Lower leg skin (tissue), 3 donors: ENCODE data around the gene SLC19A2.

Source experiments
- CTCF ChIP-seq, 3 donors: fragments of 450-650 bp; IDR thresholded peaks; one replicate each; pipeline ENCODE4 v1.5.1; 2016; ENCODE audit warnings: antibody characterized with exemption in 3 of 3, mild to moderate bottlenecking in 3 of 3, moderate library complexity in 2 of 3
- POLR2A ChIP-seq, 2 donors: fragments of 450-650 bp; IDR thresholded peaks; one replicate each; pipeline ENCODE4 v1.6.1; 2016 to 2017; ENCODE audit warnings: antibody characterized with exemption in 2 of 2, mild to moderate bottlenecking in 1 of 2, moderate library complexity in 1 of 2

DNA sequence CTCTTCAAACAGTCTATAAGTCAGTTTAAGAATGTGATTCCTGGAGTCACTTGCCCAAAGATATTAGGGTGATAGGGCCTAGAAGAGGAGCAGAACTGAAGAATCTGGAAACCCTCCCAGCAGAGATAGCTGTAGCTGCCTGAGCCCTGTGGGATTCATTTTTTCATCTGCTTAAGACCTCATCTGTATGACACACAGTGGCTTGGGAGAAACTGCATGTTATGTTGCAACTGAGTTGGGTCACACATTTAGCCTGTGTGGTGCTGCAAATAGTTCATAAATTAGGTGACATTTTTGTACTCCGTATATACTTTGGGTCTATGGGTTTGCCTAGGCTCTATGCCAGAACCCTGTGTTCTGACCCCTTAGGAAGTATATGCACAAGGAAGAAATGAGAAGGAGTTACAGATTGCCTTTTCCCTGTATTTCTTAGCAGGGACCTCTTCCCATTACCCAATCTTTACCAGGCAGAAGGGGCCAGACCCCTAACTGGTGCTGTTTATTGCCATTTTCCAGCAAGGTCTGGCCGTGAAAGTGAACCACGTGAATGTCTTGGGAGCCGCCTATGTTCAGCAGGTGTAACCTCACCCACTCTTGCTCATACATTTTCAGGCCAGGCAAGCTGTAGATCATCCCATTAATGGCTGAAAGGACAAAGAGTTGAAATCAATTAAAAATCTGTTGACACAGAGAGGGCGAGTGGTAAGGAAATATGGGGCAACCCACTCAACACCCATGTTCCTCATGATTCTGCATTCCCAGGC, 41.9 kb upstream of the SLC19A2 start:
- TF ChIP-seq CTCF (IDR thresholded peaks at IDR 0.05) (no peak), POLR2A (IDR thresholded peaks at IDR 0.05) (no peak)
